Neural progenitor cell (in vitro differentiated cells): ENCODE data around the gene ACSBG1. TPM values are rescaled to one million over a fixed set of nuclear protein-coding genes. Genes with fewer than 3 reads are reported as not detected.

ENCODE experiments used
- DNase-seq: peaks from one replicate; pipeline ENCODE4 v3.0.0-alpha.2; 2016; ENCODE audit warnings: low spot score
- H2AFZ ChIP-seq: fragments of 200-600 bp; sonication (generic); replicated peaks from 2 replicates; pipeline ENCODE4 v1.6.1; 2016; ENCODE audit warnings: antibody characterized with exemption
- H3F3A ChIP-seq: fragments of 200-600 bp; sonication (generic); 2 replicates; pipeline ENCODE4 v1.6.1; 2016; ENCODE audit warnings: antibody characterized with exemption, low read depth
- H3K27ac ChIP-seq: fragments of 200-600 bp; sonication (generic); 2 replicates; pipeline ENCODE4 v1.5.1; 2016; ENCODE audit warnings: mild to moderate bottlenecking
- H3K27me3 ChIP-seq: fragments of 200-600 bp; sonication (generic); 2 replicates; pipeline ENCODE4 v1.6.1; 2016; ENCODE audit warnings: mild to moderate bottlenecking, moderate library complexity
- H3K36me3 ChIP-seq: fragments of 200-600 bp; sonication (generic); 2 replicates; pipeline ENCODE4 v1.5.1; 2016
- H3K4me1 ChIP-seq: fragments of 200-600 bp; sonication (generic); 2 replicates; pipeline ENCODE4 v1.6.1; 2016; ENCODE audit warnings: mixed run types
- H3K4me2 ChIP-seq: fragments of 200-600 bp; sonication (generic); 2 replicates; pipeline ENCODE4 v1.6.1; 2016
- H3K4me3 ChIP-seq: fragments of 200-600 bp; sonication (generic); 2 replicates; pipeline ENCODE4 v1.5.1; 2016
- H3K79me2 ChIP-seq: fragments of 200-600 bp; sonication (generic); 2 replicates; pipeline ENCODE4 v1.6.1; 2016; ENCODE audit warnings: low read depth
- H3K9ac ChIP-seq: fragments of 200-600 bp; sonication (generic); 2 replicates; pipeline ENCODE4 v1.6.1; 2016
- H3K9me3 ChIP-seq: fragments of 200-600 bp; sonication (generic); 2 replicates; pipeline ENCODE4 v1.5.1; 2016; ENCODE audit warnings: low read depth
- H4K20me1 ChIP-seq: fragments of 200-600 bp; sonication (generic); 2 replicates; pipeline ENCODE4 v1.6.1; 2016; ENCODE audit warnings: low read depth
- H3K27ac Mint-ChIP-seq: 3 replicates; pipeline ENCODE4 v1.8.0; 2021; ENCODE audit warnings: mixed read lengths
- H3K27me3 Mint-ChIP-seq: 2 replicates; pipeline ENCODE4 v1.8.0; 2022; ENCODE audit warnings: low read depth, mild to moderate bottlenecking, inconsistent platforms, moderate library complexity, mixed read lengths; ENCODE audit not compliant: insufficient read depth
- H3K36me3 Mint-ChIP-seq: 3 replicates; pipeline ENCODE4 v1.8.0; 2021; ENCODE audit warnings: mixed read lengths
- H3K4me1 Mint-ChIP-seq: 3 replicates; pipeline ENCODE4 v1.8.0; 2021; ENCODE audit warnings: mixed read lengths
- H3K4me3 Mint-ChIP-seq: 3 replicates; pipeline ENCODE4 v1.8.0; 2021; ENCODE audit warnings: mild to moderate bottlenecking, moderate library complexity, mixed read lengths
- H3K9me3 Mint-ChIP-seq: 3 replicates; pipeline ENCODE4 v1.8.0; 2020; ENCODE audit warnings: mixed read lengths
- CTCF ChIP-seq: fragments of 200-600 bp; sonication (generic); IDR thresholded peaks from 2 replicates; pipeline ENCODE4 v1.5.1; 2017; ENCODE audit warnings: antibody characterized with exemption, mild to moderate bottlenecking
- EZH2 ChIP-seq: fragments of 200-600 bp; sonication (generic); IDR thresholded peaks from 2 replicates; pipeline ENCODE4 v1.6.1; 2017; ENCODE audit warnings: antibody characterized with exemption, mild to moderate bottlenecking, moderate library complexity
- EZH2phosphoT487 ChIP-seq: fragments of 200-600 bp; sonication (generic); IDR thresholded peaks from 2 replicates; pipeline ENCODE4 v1.6.1; 2017; ENCODE audit warnings: antibody characterized with exemption
- total RNA-seq: library from RNA; depleted of rRNA; stranded (reverse); fragments of >200 nt; gene quantifications from 2 replicates; pipeline ENCODE4 v1.2.3, GENCODE V29; 2015; ENCODE audit warnings: low replicate concordance

ACSBG1 gene
- total RNA-seq, 1 donor from 2014 or later = 0.11 TPM

- no peaks in the 10 kb centered on the region for H3F3A ChIP-seq
- Mint-ChIP-seq H3K4me1 (peaks cover 19% of the 10 kb centered on the region), H3K27me3 (peaks cover 3% of the 10 kb centered on the region), H3K36me3 (no peaks in the 10 kb centered on the region), H3K4me3 (no peak overlapping the region), H3K27ac (no peak overlapping the region), H3K9me3 (no peaks in the 10 kb centered on the region)
- no peaks in the 10 kb centered on the region for H3K79me2 ChIP-seq
- H3K27me3 ChIP-seq = no peaks in the 10 kb centered on the region
- H3K4me3 ChIP-seq = no peak overlapping the region
- DNase-seq = no peak
- H3K9ac ChIP-seq = no peak overlapping the region
- TF ChIP-seq EZH2 (no peak), CTCF (no peak), EZH2phosphoT487 (no peak)
- no peak overlapping the region for H2AFZ ChIP-seq
- H3K4me1 ChIP-seq = no peaks in the 10 kb centered on the region
- no peaks in the 10 kb centered on the region for H3K9me3 ChIP-seq
- no peak overlapping the region for H3K27ac ChIP-seq
- H3K4me2 ChIP-seq = no peak overlapping the region
- H3K36me3 ChIP-seq = no peaks in the 10 kb centered on the region
- H4K20me1 ChIP-seq = no peaks in the 10 kb centered on the region
Observed at GRCh38 chr15:78213425-78213750, 21.0 kb downstream of the ACSBG1 start.

- Histone ChIP-seq H3K27me3 (no peaks in the 10 kb centered on the region), H3K79me2 (no peaks in the 10 kb centered on the region), H2AFZ (no peak overlapping the region), H3K9me3 (no peaks in the 10 kb centered on the region), H3K36me3 (no peaks in the 10 kb centered on the region), H3K4me1 (no peaks in the 10 kb centered on the region), H3F3A (no peaks in the 10 kb centered on the region), H3K4me2 (no peak overlapping the region), H3K27ac (no peak overlapping the region), H4K20me1 (no peaks in the 10 kb centered on the region), H3K9ac (no peak overlapping the region), H3K4me3 (no peak overlapping the region)
- Mint-ChIP-seq H3K4me3 (no peak overlapping the region), H3K27ac (peak overlapping the region; percentile 87), H3K9me3 (no peaks in the 10 kb centered on the region), H3K27me3 (peaks cover 3% of the 10 kb centered on the region), H3K36me3 (no peaks in the 10 kb centered on the region), H3K4me1 (peaks cover 19% of the 10 kb centered on the region)
- DNase-seq = no peak
- TF ChIP-seq CTCF (no peak), EZH2 (no peak), EZH2phosphoT487 (no peak)
Observed at GRCh38 chr15:78212546-78213424, 21.6 kb downstream of the ACSBG1 start.

- peaks cover 19% of the 10 kb centered on the region for H3K4me1 Mint-ChIP-seq
- no peaks in the 10 kb centered on the region for H3K36me3 ChIP-seq
- TF ChIP-seq EZH2phosphoT487 = no peak
- TF ChIP-seq EZH2 = no peak
- no peak for TF ChIP-seq CTCF
- no peak overlapping the region for H2AFZ ChIP-seq
- no peak for DNase-seq
- H3K27ac Mint-ChIP-seq = no peak overlapping the region
- no peaks in the 10 kb centered on the region for H3K79me2 ChIP-seq
- no peak overlapping the region for H3K4me3 Mint-ChIP-seq
- H3F3A ChIP-seq = no peaks in the 10 kb centered on the region
- H3K4me1 ChIP-seq = no peaks in the 10 kb centered on the region
- no peak overlapping the region for H3K4me3 ChIP-seq
- H3K27me3 ChIP-seq = no peaks in the 10 kb centered on the region
- no peaks in the 10 kb centered on the region for H3K36me3 Mint-ChIP-seq
- no peak overlapping the region for H3K4me2 ChIP-seq
- H3K9ac ChIP-seq = no peak overlapping the region
- H3K27me3 Mint-ChIP-seq = peaks cover 3% of the 10 kb centered on the region
- no peaks in the 10 kb centered on the region for H3K9me3 Mint-ChIP-seq
- H4K20me1 ChIP-seq = no peaks in the 10 kb centered on the region
- no peak overlapping the region for H3K27ac ChIP-seq
- no peaks in the 10 kb centered on the region for H3K9me3 ChIP-seq
Observed at GRCh38 chr15:78212008-78212407, 22.4 kb downstream of the ACSBG1 start.
